ENCODE measurements around the gene PHOSPHO2. TPM values are rescaled to one million over a fixed set of nuclear protein-coding genes. Genes with fewer than 3 reads are reported as not detected.

The PHOSPHO2 gene
- total RNA-seq, 4 donors from 2014 or later: 4.4 to 10.7 (median 6.7) TPM

DNA sequence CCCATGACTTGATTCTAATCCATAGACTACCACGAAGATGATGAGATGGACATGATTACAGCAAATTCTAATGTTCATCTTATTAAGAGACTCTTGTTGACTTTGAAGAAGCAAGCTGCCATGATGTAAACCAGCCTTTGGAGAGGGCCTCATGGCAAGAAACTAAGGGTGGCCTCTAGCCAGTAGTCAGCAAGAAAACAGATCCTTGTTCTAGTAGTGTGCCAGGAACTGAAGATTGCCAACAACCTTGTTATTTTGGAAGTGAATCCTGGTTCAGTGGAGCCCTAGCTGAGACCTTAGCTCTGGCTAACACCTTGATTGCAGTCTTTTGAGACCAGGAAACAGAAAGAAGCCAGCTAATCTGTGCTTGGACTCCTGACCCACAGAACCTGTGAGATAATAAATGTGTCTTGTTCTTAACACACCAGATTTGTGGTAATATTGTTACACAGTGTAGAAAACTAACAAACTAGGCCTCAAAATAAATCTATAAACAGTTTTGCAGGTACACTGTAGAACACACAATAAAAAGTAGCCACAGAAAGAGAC lies 10.0 kb downstream of the PHOSPHO2 start:
- Histone ChIP-seq H3K4me3 (no peak overlapping the region), H3K27ac (no peak overlapping the region), H3K9me3 (no peaks in the 10 kb centered on the region), H3K4me1 (peaks cover 0 to 10% (median 0%) of the 10 kb centered on the region in 3 donors), H3K36me3 (peaks cover 0 to 16% of the 10 kb centered on the region in 2 donors), H3K27me3 (no peaks in the 10 kb centered on the region)
- TF ChIP-seq POLR2AphosphoS5 (IDR thresholded peaks at IDR 0.05): no peak
- no peak for TF ChIP-seq EP300 (IDR thresholded peaks at IDR 0.05)
- TF ChIP-seq, protein P1, sequence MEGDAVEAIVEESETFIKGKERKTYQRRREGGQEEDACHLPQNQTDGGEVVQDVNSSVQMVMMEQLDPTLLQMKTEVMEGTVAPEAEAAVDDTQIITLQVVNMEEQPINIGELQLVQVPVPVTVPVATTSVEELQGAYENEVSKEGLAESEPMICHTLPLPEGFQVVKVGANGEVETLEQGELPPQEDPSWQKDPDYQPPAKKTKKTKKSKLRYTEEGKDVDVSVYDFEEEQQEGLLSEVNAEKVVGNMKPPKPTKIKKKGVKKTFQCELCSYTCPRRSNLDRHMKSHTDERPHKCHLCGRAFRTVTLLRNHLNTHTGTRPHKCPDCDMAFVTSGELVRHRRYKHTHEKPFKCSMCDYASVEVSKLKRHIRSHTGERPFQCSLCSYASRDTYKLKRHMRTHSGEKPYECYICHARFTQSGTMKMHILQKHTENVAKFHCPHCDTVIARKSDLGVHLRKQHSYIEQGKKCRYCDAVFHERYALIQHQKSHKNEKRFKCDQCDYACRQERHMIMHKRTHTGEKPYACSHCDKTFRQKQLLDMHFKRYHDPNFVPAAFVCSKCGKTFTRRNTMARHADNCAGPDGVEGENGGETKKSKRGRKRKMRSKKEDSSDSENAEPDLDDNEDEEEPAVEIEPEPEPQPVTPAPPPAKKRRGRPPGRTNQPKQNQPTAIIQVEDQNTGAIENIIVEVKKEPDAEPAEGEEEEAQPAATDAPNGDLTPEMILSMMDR (IDR thresholded peaks at IDR 0.05): no peak
- no peak for TF ChIP-seq POLR2A (IDR thresholded peaks at IDR 0.05)
- WGBS, 2 donors (ENCODE audit: low coverage in 1 of 2): 78% methylated on average over 1 of the region's 1 CpG; no CpG with 5 or more reads in 1 of the 2 donors
- no peak for ATAC-seq

DNA sequence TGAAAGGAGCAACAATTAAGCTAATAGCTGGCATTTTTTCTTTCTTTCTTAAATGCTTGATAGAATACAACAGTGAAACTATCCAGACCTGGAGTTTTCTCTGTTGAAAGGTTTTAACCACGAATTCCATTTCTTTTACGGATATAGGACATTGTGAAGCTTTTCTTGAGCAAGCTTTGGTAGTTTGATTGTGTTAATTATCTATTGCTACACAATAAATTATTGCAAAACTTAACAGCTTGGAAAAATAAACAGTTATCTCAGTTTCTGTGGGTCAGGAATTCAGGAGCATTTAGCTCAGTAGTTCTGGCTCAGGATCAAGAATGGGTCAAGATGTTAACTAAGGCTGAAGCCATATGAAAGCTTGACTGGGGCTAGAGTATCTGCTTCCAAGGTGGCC lies 11.7 kb downstream of the PHOSPHO2 start:
- H3K4me1 ChIP-seq: peaks cover 0 to 10% (median 0%) of the 10 kb centered on the region in 3 donors
- TF ChIP-seq POLR2AphosphoS5 (IDR thresholded peaks at IDR 0.05) (no peak), POLR2A (IDR thresholded peaks at IDR 0.05) (no peak), EP300 (IDR thresholded peaks at IDR 0.05) (no peak)
- TF ChIP-seq, protein P1 (IDR thresholded peaks at IDR 0.05): no peak
- H3K4me3 ChIP-seq: no peak overlapping the region
- no peak overlapping the region for H3K27ac ChIP-seq
- peaks cover 0 to 10% of the 10 kb centered on the region in 2 donors for H3K36me3 ChIP-seq
- no peaks in the 10 kb centered on the region for H3K27me3 ChIP-seq
- ATAC-seq: no peak
- no peaks in the 10 kb centered on the region for H3K9me3 ChIP-seq
- 64 to 78% methylated on average over 2 of the region's 2 CpGs for WGBS, 2 donors (ENCODE audit: low coverage in 1 of 2)

DNA sequence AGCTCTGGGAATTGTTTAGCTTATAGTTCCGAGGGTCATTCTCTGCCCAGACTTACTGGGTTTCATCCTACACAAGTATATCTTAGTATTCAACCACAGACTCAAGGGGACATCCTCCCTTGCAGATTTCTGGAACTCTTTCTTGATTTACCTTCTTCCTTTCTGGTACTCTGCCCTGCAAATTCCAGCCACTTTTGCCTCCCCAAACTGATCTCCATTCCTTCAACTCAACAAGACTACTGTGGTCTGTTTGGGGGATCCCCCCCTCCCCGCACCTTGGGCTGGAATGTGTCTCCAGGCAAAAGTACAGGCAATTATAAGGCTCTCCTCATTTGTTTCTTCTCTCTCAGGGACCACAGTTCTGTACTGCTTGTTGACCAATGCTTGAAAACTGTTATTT lies 13.4 kb downstream of the PHOSPHO2 start:
- no peak overlapping the region for H3K27ac ChIP-seq
- H3K27me3 ChIP-seq: no peaks in the 10 kb centered on the region
- peaks cover 0 to 10% (median 0%) of the 10 kb centered on the region in 3 donors for H3K4me1 ChIP-seq
- no peaks in the 10 kb centered on the region for H3K9me3 ChIP-seq
- 33 to 89% methylated on average over 2 of the region's 2 CpGs for WGBS, 2 donors (ENCODE audit: low coverage in 1 of 2)
- TF ChIP-seq POLR2A (IDR thresholded peaks at IDR 0.05) (no peak), EP300 (IDR thresholded peaks at IDR 0.05) (no peak), POLR2AphosphoS5 (IDR thresholded peaks at IDR 0.05) (no peak)
- TF ChIP-seq, protein P1 (IDR thresholded peaks at IDR 0.05): no peak
- no peaks in the 10 kb centered on the region for H3K36me3 ChIP-seq
- ATAC-seq: no peak
- H3K4me3 ChIP-seq: no peak overlapping the region

DNA sequence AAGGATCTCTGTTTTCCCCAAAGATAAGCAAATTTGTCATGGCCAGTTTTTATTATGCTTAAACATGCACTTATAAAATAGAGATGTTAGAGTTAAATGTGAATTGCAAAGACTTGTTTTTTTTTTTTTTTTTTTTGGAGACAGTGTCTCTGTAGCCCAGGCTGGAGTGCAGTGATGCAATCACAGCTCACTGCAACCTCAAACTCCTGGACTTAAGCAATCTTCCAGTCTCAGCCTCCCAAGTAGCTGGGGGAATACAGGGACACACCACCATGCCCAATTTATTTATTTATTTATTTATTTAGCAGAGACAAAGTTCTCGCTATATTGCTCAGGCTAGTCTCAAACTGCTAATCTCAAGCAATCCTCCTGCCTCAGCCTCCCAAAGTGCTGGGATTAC lies 15.1 kb downstream of the PHOSPHO2 start:
- no peak for ATAC-seq
- H3K9me3 ChIP-seq: no peaks in the 10 kb centered on the region
- H3K27me3 ChIP-seq: no peaks in the 10 kb centered on the region
- WGBS, 2 donors (ENCODE audit: low coverage in 1 of 2): 86% methylated on average over 1 of the region's 1 CpG; no CpG with 5 or more reads in 1 of the 2 donors
- H3K4me1 ChIP-seq: peaks cover 0 to 3% (median 0%) of the 10 kb centered on the region in 3 donors
- no peak overlapping the region for H3K27ac ChIP-seq
- TF ChIP-seq, protein P1 (IDR thresholded peaks at IDR 0.05): no peak
- no peak for TF ChIP-seq POLR2A (IDR thresholded peaks at IDR 0.05)
- TF ChIP-seq POLR2AphosphoS5 (IDR thresholded peaks at IDR 0.05): no peak
- TF ChIP-seq EP300 (IDR thresholded peaks at IDR 0.05): no peak
- H3K4me3 ChIP-seq: no peak overlapping the region
- no peaks in the 10 kb centered on the region for H3K36me3 ChIP-seq

DNA sequence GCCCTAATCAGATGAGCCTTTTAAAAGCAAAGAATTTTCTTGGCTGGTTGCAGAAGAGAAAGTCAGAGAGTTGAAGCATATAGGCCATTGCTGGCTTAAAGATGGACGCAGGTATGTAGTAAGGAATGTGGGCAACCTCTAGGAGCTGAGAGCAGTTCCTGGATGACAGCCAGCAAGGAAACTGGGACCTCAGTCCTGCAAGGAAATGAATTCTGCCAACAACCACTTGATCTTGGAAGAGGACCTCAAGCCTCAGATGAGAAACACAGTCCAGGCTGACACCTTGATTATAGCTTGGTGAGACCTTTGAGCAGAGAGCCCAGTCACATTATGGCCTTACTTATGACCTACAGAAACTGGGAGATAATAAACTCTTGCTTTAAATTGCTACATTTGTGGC lies 15.7 kb downstream of the PHOSPHO2 start:
- TF ChIP-seq POLR2AphosphoS5 (IDR thresholded peaks at IDR 0.05) (no peak), POLR2A (IDR thresholded peaks at IDR 0.05) (no peak), EP300 (IDR thresholded peaks at IDR 0.05) (no peak)
- TF ChIP-seq, protein P1 (IDR thresholded peaks at IDR 0.05): no peak
- no peak for ATAC-seq

More for the DNA sequence above, 15.7 kb downstream of the PHOSPHO2 start:
- no peaks in the 10 kb centered on the region for H3K36me3 ChIP-seq
- H3K27me3 ChIP-seq: no peaks in the 10 kb centered on the region
- H3K4me1 ChIP-seq: peaks cover 0 to 6% (median 4%) of the 10 kb centered on the region in 3 donors
- H3K27ac ChIP-seq: no peak overlapping the region
- H3K9me3 ChIP-seq: no peaks in the 10 kb centered on the region
- WGBS, 2 donors (ENCODE audit: low coverage in 1 of 2): no CpG with 5 or more reads among the region's 1 CpG
- no peak overlapping the region for H3K4me3 ChIP-seq
